IMR-90 (cell line): ENCODE data around the gene SIRT7. TPM values are rescaled to one million over a fixed set of nuclear protein-coding genes. Genes with fewer than 3 reads are reported as not detected.
A peak's percentile ranks its signal among the peaks of the same experiment; 100 is the strongest.

ENCODE experiments used
- ATAC-seq: fragments of 200-7000 bp; cut with Tn5 transposase; 2 replicates; pipeline ENCODE4 v1.9.1; 2020; ENCODE audit warnings: low read depth, mild to moderate bottlenecking, moderate library complexity
- BruUV-seq: library from RNA; stranded (reverse); fragments of 400-500 nt; replicated peaks from 2 replicates; lab custom pipeline; 2021; lab: Mats Ljungman, UMichigan
- CTCF ChIA-PET: fragments of 300-600 bp; formaldehyde crosslinking; extraction: SDS; loops from one replicate; lab custom pipeline; 2021; ENCODE audit warnings: antibody characterized with exemption; lab: Yijun Ruan, JAX
- POLR2A ChIA-PET: fragments of 300-600 bp; sonication (Branson Sonifier 250); formaldehyde crosslinking; loops from one replicate; lab custom pipeline; 2022; ENCODE audit warnings: antibody characterized with exemption; ENCODE audit not compliant: unreplicated experiment; lab: Charles Lee
- DNase-seq: peaks from one replicate; pipeline ENCODE4 v3.0.0; 2013
- H2AFZ ChIP-seq: replicated peaks from 2 replicates; pipeline ENCODE3; 2013; ENCODE audit warnings: low read length, mild to moderate bottlenecking; ENCODE audit not compliant: poor library complexity
- H2AK5ac ChIP-seq: 2 replicates; pipeline ENCODE4 v1.6.1; 2013; ENCODE audit warnings: low read depth, low read length, inconsistent platforms
- H2AK9ac ChIP-seq: replicated peaks from 2 replicates; pipeline ENCODE3; 2013; ENCODE audit warnings: mild to moderate bottlenecking, low read depth, low read length, moderate library complexity; ENCODE audit not compliant: poor library complexity
- H2BK120ac ChIP-seq: 2 replicates; pipeline ENCODE4 v1.6.1; 2013; ENCODE audit warnings: low read depth, low read length, inconsistent platforms
- H2BK15ac ChIP-seq: 3 replicates; pipeline ENCODE4 v1.6.1; 2013; ENCODE audit warnings: low read depth, low read length, inconsistent platforms
- H2BK20ac ChIP-seq: 2 replicates; pipeline ENCODE4 v1.6.1; 2013; ENCODE audit warnings: low read depth, mild to moderate bottlenecking, inconsistent platforms, low read length, moderate library complexity
- H2BK5ac ChIP-seq: 2 replicates; pipeline ENCODE4 v1.6.1; 2013; ENCODE audit warnings: mild to moderate bottlenecking, low read depth, low read length, inconsistent platforms; ENCODE audit not compliant: poor library complexity, severe bottlenecking
- H3K14ac ChIP-seq: replicated peaks from 2 replicates; pipeline ENCODE4 v1.6.1; 2013; ENCODE audit warnings: low read depth, low read length, inconsistent platforms
- H3K18ac ChIP-seq: 2 replicates; pipeline ENCODE4 v1.6.1; 2013; ENCODE audit warnings: low read depth, low read length, control low read depth
- H3K23ac ChIP-seq: 2 replicates; pipeline ENCODE4 v1.6.1; 2013; ENCODE audit warnings: low read depth, low read length, inconsistent platforms
- H3K27ac ChIP-seq: 2 replicates; pipeline ENCODE4 v1.5.1; 2013; ENCODE audit warnings: mild to moderate bottlenecking, control low read depth, low read length; ENCODE audit not compliant: insufficient read depth
- H3K27me3 ChIP-seq: 2 replicates; pipeline ENCODE4 v1.6.1; 2013; ENCODE audit warnings: low read length; ENCODE audit not compliant: control insufficient read depth, insufficient read depth
- H3K36me3 ChIP-seq: 2 replicates; pipeline ENCODE4 v1.6.1; 2013; ENCODE audit warnings: low read length, mixed read lengths; ENCODE audit not compliant: control insufficient read depth, insufficient read depth
- H3K4ac ChIP-seq: 2 replicates; pipeline ENCODE4 v1.6.1; 2013; ENCODE audit warnings: low read depth, low read length, inconsistent platforms
- H3K4me1 ChIP-seq: 2 replicates; pipeline ENCODE4 v1.6.1; 2013; ENCODE audit warnings: low read length, mixed read lengths; ENCODE audit not compliant: control insufficient read depth, insufficient read depth
- H3K4me2 ChIP-seq: 2 replicates; pipeline ENCODE4 v1.6.1; 2013; ENCODE audit warnings: low read depth, mild to moderate bottlenecking, control low read depth, low read length, moderate library complexity
- H3K4me3 ChIP-seq: 2 replicates; pipeline ENCODE4 v1.5.1; 2013; ENCODE audit warnings: low read depth, mild to moderate bottlenecking, control low read depth, low read length, moderate library complexity; ENCODE audit not compliant: insufficient read depth
- H3K56ac ChIP-seq: 2 replicates; pipeline ENCODE4 v1.6.1; 2013; ENCODE audit warnings: low read length, inconsistent platforms; ENCODE audit not compliant: insufficient read depth; ENCODE audit errors: extremely low read depth
- H3K79me1 ChIP-seq, 2 experiments: 2 replicates each; pipeline ENCODE4 v1.6.1; 2013; ENCODE audit warnings: low read length in 2 of 2, inconsistent platforms in 1 of 2, low read depth in 1 of 2
- H3K9ac ChIP-seq: 2 replicates; pipeline ENCODE4 v1.6.1; 2013; ENCODE audit warnings: low read depth, low read length, control low read depth
- H3K9me1 ChIP-seq: 2 replicates; pipeline ENCODE4 v1.6.1; 2013; ENCODE audit warnings: low read length, inconsistent platforms; ENCODE audit not compliant: insufficient read depth
- H3K9me3 ChIP-seq: 2 replicates; pipeline ENCODE4 v1.6.1; 2013; ENCODE audit warnings: low read length; ENCODE audit not compliant: control insufficient read depth, insufficient read depth
- H4K20me1 ChIP-seq: 2 replicates; pipeline ENCODE4 v1.6.1; 2013; ENCODE audit warnings: low read length, inconsistent platforms; ENCODE audit not compliant: insufficient read depth
- H4K5ac ChIP-seq: 2 replicates; pipeline ENCODE4 v1.6.1; 2013; ENCODE audit warnings: mild to moderate bottlenecking, low read depth, low read length, control low read depth
- H4K8ac ChIP-seq, 2 experiments: 2 replicates each; pipeline ENCODE4 v1.6.1; 2013; ENCODE audit warnings: low read depth in 2 of 2, low read length in 2 of 2, control low read depth in 1 of 2, inconsistent platforms in 1 of 2
- H4K91ac ChIP-seq: 2 replicates; pipeline ENCODE4 v1.6.1; 2013; ENCODE audit warnings: low read depth, low read length, inconsistent platforms; ENCODE audit not compliant: insufficient read depth
- CEBPB ChIP-seq: IDR thresholded peaks from 2 replicates; pipeline ENCODE4 v1.6.1; 2012; ENCODE audit warnings: low read depth, low read length, improper control_type of control experiment
- FOS ChIP-seq: fragments of 150-350 bp; IDR thresholded peaks from 2 replicates; pipeline ENCODE4 v1.6.1; 2016; ENCODE audit warnings: low read depth, low read length
- MAZ ChIP-seq: IDR thresholded peaks from 2 replicates; pipeline ENCODE4 v1.6.1; 2012; ENCODE audit warnings: low read depth, mild to moderate bottlenecking, low read length, improper control_type of control experiment, moderate library complexity, borderline replicate concordance
- RAD21 ChIP-seq: IDR thresholded peaks from 2 replicates; pipeline ENCODE4 v1.6.1; 2012; ENCODE audit warnings: low read length, improper control_type of control experiment
- RCOR1 ChIP-seq: IDR thresholded peaks from 2 replicates; pipeline ENCODE4 v1.6.1; 2012; ENCODE audit warnings: mild to moderate bottlenecking, low read length, improper control_type of control experiment; ENCODE audit not compliant: insufficient replicate concordance
- RFX5 ChIP-seq: IDR thresholded peaks from 2 replicates; pipeline ENCODE4 v1.8.0; 2012; ENCODE audit warnings: low read depth, mild to moderate bottlenecking, low read length, moderate library complexity
- SMC3 ChIP-seq: fragments of 150-350 bp; IDR thresholded peaks from 2 replicates; pipeline ENCODE4 v1.6.1; 2016; ENCODE audit warnings: low read depth, mild to moderate bottlenecking, antibody characterized with exemption, low read length, moderate library complexity
- USF2 ChIP-seq: fragments of 150-350 bp; IDR thresholded peaks from 2 replicates; pipeline ENCODE4 v1.6.1; 2017; ENCODE audit warnings: mild to moderate bottlenecking, antibody characterized with exemption, low read length, low read depth
- WGBS, 2 experiments: methylation state at CpG; one replicate each; pipeline versions ENCODE4 v1.1.5 to v1.1.7; 2013; ENCODE audit warnings: missing lambda C conversion rate in 2 of 2; ENCODE audit not compliant: insufficient read length in 1 of 2; ENCODE audit errors: extremely low coverage in 2 of 2; 5-methylcytosine and 5-hydroxymethylcytosine counted together
- dilution Hi-C: fragments of 300-500 bp; cut with HindIII; formaldehyde crosslinking; loops from one replicate; pipeline ENCODE4 v1.14.3; 2018; ENCODE audit warnings: low sequenced_read_pairs; ENCODE audit not compliant: unreplicated experiment
- in situ Hi-C: fragments of 300-500 bp; cut with MboI; formaldehyde crosslinking; loops from 3 replicates; pipeline ENCODE4 v1.14.3; 2019; ENCODE audit warnings: low sequenced_read_pairs, inconsistent platforms, mixed read lengths
- intact Hi-C: fragments of 100-400 bp; cut with micrococcal nuclease; formaldehyde crosslinking; loops from 2 replicates; pipeline ENCODE4 v1.10.0; 2022
- polyA plus RNA-seq, 3 experiments: library from polyadenylated mRNA; depleted of rRNA; stranded (reverse); fragments of >200 nt; gene quantifications; 2 replicates each; pipeline ENCODE4 v1.2.3, GENCODE V29; 2012; ENCODE audit warnings: low replicate concordance in 1 of 3
- total RNA-seq: library from RNA; depleted of rRNA; stranded (reverse); fragments of >200 nt; gene quantifications from 2 replicates; pipeline ENCODE4 v1.2.3, GENCODE V29; 2012
- TF ChIP-seq, protein P1 (sequence below): conservative IDR thresholded peaks from 2 replicates; pipeline ENCODE4 v1.5.1; 2012; ENCODE audit warnings: mild to moderate bottlenecking, low read depth, low read length, improper control_type of control experiment

The SIRT7 gene
- total and polyA plus RNA-seq, 2 of the 4 experiments (the other 2 are of a cell fraction), result 14.5 to 19.8 TPM

DNA sequence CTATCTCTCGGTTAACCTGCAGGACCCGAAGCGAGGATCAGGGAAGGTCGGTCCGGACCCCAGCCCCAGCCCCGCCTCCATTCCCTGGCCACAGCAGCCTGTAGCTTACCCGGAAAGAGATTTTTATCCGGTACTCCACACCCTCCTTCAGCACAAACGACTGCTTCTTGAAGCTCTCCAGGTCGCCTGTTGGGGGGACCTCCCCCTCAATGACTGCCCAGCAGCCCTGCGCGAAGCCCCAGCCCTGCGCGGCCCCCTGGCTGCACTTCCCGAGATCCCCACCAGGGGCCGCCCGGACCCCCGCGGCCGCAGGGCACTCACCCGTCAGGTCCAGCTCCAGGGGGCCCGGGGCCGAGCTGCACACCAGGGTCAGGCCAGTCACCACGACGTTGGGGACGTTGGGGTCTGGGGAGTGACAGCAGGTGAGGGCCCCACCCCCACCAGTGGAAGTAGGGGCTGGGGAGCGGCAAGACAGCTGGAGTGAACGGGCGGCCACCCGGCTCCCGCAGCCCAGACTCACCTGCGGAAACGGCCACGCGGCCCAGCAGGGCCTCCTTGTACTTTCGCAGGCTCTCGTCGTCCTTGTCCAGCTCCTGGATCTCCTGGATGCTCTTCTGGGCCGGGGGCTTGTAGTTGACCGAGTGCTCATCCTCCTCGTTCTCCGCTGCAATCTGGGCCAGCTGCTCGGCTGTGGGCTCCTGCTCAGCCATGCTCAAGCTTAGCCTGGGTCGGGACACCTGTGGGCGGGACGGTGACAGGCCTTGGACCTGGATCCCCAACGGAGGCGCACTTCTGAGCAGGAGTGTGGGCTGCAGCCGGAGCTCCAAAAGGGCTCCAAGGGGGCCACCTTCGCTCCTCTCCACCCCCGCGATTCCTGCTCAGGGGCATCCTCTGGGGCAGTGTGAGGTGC is 48.5 kb downstream of the SIRT7 start:
- H3K4me1 ChIP-seq, result peaks cover 35% of the 10 kb centered on the region
- no TSS peak for BruUV-seq
- H3K4ac ChIP-seq, result peak overlapping the region; percentile 94
- peak overlapping the region; percentile 83 for H3K14ac ChIP-seq
- peak overlapping the region; percentile 8; the same call in 1 of the 3 replicates for H2BK15ac ChIP-seq
- dilution Hi-C loops (no loop called here), intact Hi-C loops (no loop called here), in situ Hi-C loops (no loop called here)
- peak overlapping the region; percentile 14; the same call in 1 of the 2 replicates for H2BK120ac ChIP-seq
- peaks cover 34% of the 10 kb centered on the region for H3K36me3 ChIP-seq
- peak overlapping the region; percentile 94; the same call in 1 of the 2 replicates for H3K23ac ChIP-seq
- peak overlapping the region; percentile 96 for H3K27ac ChIP-seq
- POLR2A ChIA-PET, result no interaction called here
- TF ChIP-seq SMC3 (peak; percentile 42), MAZ (peak; percentile 46; the same call in 1 of the 2 replicates), RAD21 (no peak; the same call in 1 of the 2 replicates), RFX5 (no peak), FOS (no peak), USF2 (no peak), RCOR1 (no peak), CEBPB (no peak)
- TF ChIP-seq, protein P1, sequence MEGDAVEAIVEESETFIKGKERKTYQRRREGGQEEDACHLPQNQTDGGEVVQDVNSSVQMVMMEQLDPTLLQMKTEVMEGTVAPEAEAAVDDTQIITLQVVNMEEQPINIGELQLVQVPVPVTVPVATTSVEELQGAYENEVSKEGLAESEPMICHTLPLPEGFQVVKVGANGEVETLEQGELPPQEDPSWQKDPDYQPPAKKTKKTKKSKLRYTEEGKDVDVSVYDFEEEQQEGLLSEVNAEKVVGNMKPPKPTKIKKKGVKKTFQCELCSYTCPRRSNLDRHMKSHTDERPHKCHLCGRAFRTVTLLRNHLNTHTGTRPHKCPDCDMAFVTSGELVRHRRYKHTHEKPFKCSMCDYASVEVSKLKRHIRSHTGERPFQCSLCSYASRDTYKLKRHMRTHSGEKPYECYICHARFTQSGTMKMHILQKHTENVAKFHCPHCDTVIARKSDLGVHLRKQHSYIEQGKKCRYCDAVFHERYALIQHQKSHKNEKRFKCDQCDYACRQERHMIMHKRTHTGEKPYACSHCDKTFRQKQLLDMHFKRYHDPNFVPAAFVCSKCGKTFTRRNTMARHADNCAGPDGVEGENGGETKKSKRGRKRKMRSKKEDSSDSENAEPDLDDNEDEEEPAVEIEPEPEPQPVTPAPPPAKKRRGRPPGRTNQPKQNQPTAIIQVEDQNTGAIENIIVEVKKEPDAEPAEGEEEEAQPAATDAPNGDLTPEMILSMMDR, result peak; percentile 59
- H3K9me3 ChIP-seq, result no peaks in the 10 kb centered on the region
- peak overlapping the region; percentile 87 for H3K4me3 ChIP-seq
- peak overlapping the region; percentile 99 for H2AK9ac ChIP-seq
- H2AFZ ChIP-seq, result peak overlapping the region; percentile 71
- H2BK20ac ChIP-seq, result no peak overlapping the region; the same call in 1 of the 2 replicates
- WGBS, 2 experiments, result 54% methylated on average over 20 of the region's 52 CpGs; no CpG with 5 or more reads in 1 of the 2 experiments
- peak overlapping the region; percentile 96 for H2AK5ac ChIP-seq
- peaks cover 5 to 72% of the 10 kb centered on the region in 2 experiments; a peak in 3 of 4 replicates for H3K79me1 ChIP-seq
- H2BK5ac ChIP-seq, result peak overlapping the region; percentile 99
- no peak for DNase-seq
- no peak overlapping the region for H4K5ac ChIP-seq
- H3K18ac ChIP-seq, result no peak overlapping the region
- peak overlapping the region; percentile 54 for H4K91ac ChIP-seq
- no peak overlapping the region; the same call in 1 of the 2 replicates for H3K56ac ChIP-seq
- peaks cover 8% of the 10 kb centered on the region; the same call in 1 of the 2 replicates for H3K9me1 ChIP-seq
- no peaks in the 10 kb centered on the region for H3K27me3 ChIP-seq
- peak overlapping the region; percentile 87 for H3K9ac ChIP-seq
- peak overlapping the region; percentile 26 to 51; a peak in 3 of 4 replicates for H4K8ac ChIP-seq
- peak; percentile 8; the same call in 1 of the 2 replicates for ATAC-seq
- peaks cover 49% of the 10 kb centered on the region for H4K20me1 ChIP-seq
- CTCF ChIA-PET, result interaction anchor here (0.6 to 0.7 kb wide), 2 partner anchors 15 to 23 kb away, joined by 3 to 4 read pairs; no protein-coding TSS in a partner anchor
- peak overlapping the region; percentile 93 for H3K4me2 ChIP-seq
